Peyer's patch (tissue), 4 donors: Measurements from ENCODE around the gene FBXL16.

Experiments
- CTCF ChIP-seq, 6 experiments: fragments of 450-650 bp in 4 of 6; fragments of 200-600 bp in 2 of 6; sonication (generic) in 1 of 6; IDR thresholded peaks; one replicate each; pipeline ENCODE4 v1.5.1; 2017 to 2019; ENCODE audit warnings: antibody characterized with exemption in 6 of 6, mild to moderate bottlenecking in 3 of 6, moderate library complexity in 1 of 6
- POLR2A ChIP-seq, 2 donors: fragments of 450-650 bp; IDR thresholded peaks; one replicate each; pipeline ENCODE4 v1.5.1; 2017; ENCODE audit warnings: antibody characterized with exemption in 2 of 2, mild to moderate bottlenecking in 2 of 2, moderate library complexity in 2 of 2

GRCh38 chr16:735982-736453, 30.4 kb upstream of the FBXL16 start:
- no peak for TF ChIP-seq CTCF (IDR thresholded peaks at IDR 0.05)
- no peak for TF ChIP-seq POLR2A (IDR thresholded peaks at IDR 0.05)
